HEK293T (cell line): ENCODE measurements around the gene DES.
A peak's percentile ranks its signal among the peaks of the same experiment; 100 is the strongest.
"Not testable (repeated sequence)": the region's sequence is repeated elsewhere in the genome, so short reads cannot be mapped to it uniquely, and the experiment has no call there.

Experiments used
- CTCF ChIA-PET: fragments of 350-600 bp; formaldehyde crosslinking; extraction: SDS; loops from one replicate; lab custom pipeline; 2021; ENCODE audit warnings: antibody characterized with exemption, inconsistent platforms; lab: Yijun Ruan, JAX
- POLR2A ChIA-PET: fragments of 350-600 bp; formaldehyde crosslinking; extraction: SDS; loops from one replicate; lab custom pipeline; 2020; ENCODE audit warnings: antibody characterized with exemption, inconsistent platforms; lab: Yijun Ruan, JAX
- DNase-seq: peaks from one replicate; pipeline ENCODE4 v3.0.0; 2012; ENCODE audit warnings: mixed read lengths; ENCODE audit errors: extremely low spot score
- ARNT ChIP-seq: fragments of 450-650 bp; IDR thresholded peaks from 2 replicates; pipeline ENCODE4 v1.6.1; 2017; ENCODE audit warnings: mild to moderate bottlenecking
- BHLHE40 ChIP-seq: fragments of 450-650 bp; IDR thresholded peaks from 2 replicates; pipeline ENCODE4 v1.6.1; 2016; ENCODE audit warnings: mild to moderate bottlenecking, moderate library complexity, borderline replicate concordance
- CTBP1 ChIP-seq: fragments of 450-650 bp; IDR thresholded peaks from 2 replicates; pipeline ENCODE4 v1.6.1; 2016; ENCODE audit warnings: borderline replicate concordance
- ELF4 ChIP-seq: fragments of 450-650 bp; IDR thresholded peaks from 2 replicates; pipeline ENCODE4 v1.6.1; 2017; ENCODE audit warnings: antibody characterized with exemption
- FOXA1 ChIP-seq: fragments of 450-650 bp; IDR thresholded peaks from 2 replicates; pipeline ENCODE4 v1.6.1; 2016; ENCODE audit warnings: mild to moderate bottlenecking
- FOXK2 ChIP-seq: fragments of 450-650 bp; IDR thresholded peaks from 2 replicates; pipeline ENCODE4 v1.6.1; 2016; ENCODE audit warnings: mild to moderate bottlenecking
- FOXM1 ChIP-seq: fragments of 450-650 bp; IDR thresholded peaks from 2 replicates; pipeline ENCODE4 v1.6.1; 2017; ENCODE audit warnings: mild to moderate bottlenecking, borderline replicate concordance
- HDGF ChIP-seq: fragments of 450-650 bp; IDR thresholded peaks from 2 replicates; pipeline ENCODE4 v1.6.1; 2017; ENCODE audit warnings: antibody characterized with exemption, borderline replicate concordance
- L3MBTL2 ChIP-seq: fragments of 450-650 bp; conservative IDR thresholded peaks from 2 replicates; pipeline ENCODE4 v1.6.1; 2016; ENCODE audit warnings: mild to moderate bottlenecking
- LEF1 ChIP-seq: fragments of 450-650 bp; IDR thresholded peaks from 2 replicates; pipeline ENCODE4 v1.6.1; 2017; ENCODE audit warnings: mild to moderate bottlenecking, borderline replicate concordance
- NFRKB ChIP-seq: fragments of 450-650 bp; IDR thresholded peaks from 2 replicates; pipeline ENCODE4 v1.6.1; 2016; ENCODE audit warnings: mild to moderate bottlenecking, moderate library complexity
- SP1 ChIP-seq: fragments of 450-650 bp; IDR thresholded peaks from 2 replicates; pipeline ENCODE4 v1.6.1; 2017
- SUZ12 ChIP-seq: fragments of 450-650 bp; IDR thresholded peaks from 2 replicates; pipeline ENCODE4 v1.6.1; 2016; ENCODE audit warnings: mild to moderate bottlenecking
- TARDBP ChIP-seq: fragments of 450-650 bp; IDR thresholded peaks from 2 replicates; pipeline ENCODE4 v1.6.1; 2016
- ZNF384 ChIP-seq: fragments of 450-650 bp; IDR thresholded peaks from 2 replicates; pipeline ENCODE4 v1.6.1; 2016
- TF ChIP-seq, protein P1 (sequence below): fragments of 450-650 bp; IDR thresholded peaks from 2 replicates; pipeline ENCODE4 v1.6.1; 2016

The DES gene

DNA sequence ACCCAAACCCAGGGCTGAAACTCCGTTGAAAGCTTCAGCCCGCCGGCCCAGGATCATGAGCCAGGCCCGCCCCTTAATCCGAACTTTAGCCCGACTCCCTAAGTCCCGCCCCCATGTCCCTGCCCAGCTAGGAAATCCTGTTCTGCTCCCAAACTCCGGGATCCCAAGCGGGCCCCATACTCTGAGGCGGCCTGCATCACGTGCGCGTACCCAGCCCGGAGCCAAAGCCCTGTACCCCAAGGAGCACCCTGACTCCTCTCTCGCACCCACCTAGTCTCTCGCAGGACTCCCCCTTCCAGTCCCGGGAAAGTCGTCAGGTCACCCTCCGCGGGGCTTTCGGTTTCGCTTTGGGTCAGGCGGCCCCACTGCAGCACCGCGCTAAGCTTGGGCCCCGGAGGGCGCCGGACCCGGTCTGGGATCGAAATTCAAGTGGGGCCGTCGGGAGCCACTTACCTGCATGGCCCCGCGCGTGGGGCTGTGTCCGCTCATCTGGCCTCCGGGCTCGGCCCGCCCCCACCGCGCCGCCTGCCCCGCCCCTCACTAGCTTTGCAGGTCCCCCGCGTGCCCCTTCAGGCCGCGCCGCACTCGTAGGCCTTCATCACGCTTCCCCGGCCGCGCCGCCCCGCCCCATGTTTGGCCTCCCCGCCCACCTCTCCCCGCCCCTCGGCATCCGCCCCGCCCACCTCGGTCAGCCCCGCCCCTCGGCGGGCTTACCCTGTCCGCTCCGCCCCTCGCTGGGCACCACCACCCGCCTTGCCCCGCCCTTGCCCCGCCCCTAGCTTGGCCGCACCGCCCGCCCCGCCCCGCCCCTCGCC lies 30.7 kb upstream of the DES start, which contains the start of gene DNPEP:
TSS of gene DNPEP (minus strand) at position 607 of the 815 bp plus-strand sequence. CDS start at position 489, 118 bp downstream.
- DNase-seq: peak; percentile 98
- CTCF ChIA-PET: interaction anchor here (1.1 to 2.3 kb wide), 4 partner anchors 15 to 287 kb away, joined by 3 to 8 read pairs (median 5); no protein-coding TSS in a partner anchor
- peak; percentile 44; the same call in 1 of the 2 replicates for TF ChIP-seq L3MBTL2
- no peak for TF ChIP-seq SP1
- POLR2A ChIA-PET: interaction anchor here (0.8 to 1.8 kb wide), 9 partner anchors 9 to 212 kb away, joined by 3 to 6 read pairs (median 3); partner anchors contain the start of genes GLB1L and STK16

DNA sequence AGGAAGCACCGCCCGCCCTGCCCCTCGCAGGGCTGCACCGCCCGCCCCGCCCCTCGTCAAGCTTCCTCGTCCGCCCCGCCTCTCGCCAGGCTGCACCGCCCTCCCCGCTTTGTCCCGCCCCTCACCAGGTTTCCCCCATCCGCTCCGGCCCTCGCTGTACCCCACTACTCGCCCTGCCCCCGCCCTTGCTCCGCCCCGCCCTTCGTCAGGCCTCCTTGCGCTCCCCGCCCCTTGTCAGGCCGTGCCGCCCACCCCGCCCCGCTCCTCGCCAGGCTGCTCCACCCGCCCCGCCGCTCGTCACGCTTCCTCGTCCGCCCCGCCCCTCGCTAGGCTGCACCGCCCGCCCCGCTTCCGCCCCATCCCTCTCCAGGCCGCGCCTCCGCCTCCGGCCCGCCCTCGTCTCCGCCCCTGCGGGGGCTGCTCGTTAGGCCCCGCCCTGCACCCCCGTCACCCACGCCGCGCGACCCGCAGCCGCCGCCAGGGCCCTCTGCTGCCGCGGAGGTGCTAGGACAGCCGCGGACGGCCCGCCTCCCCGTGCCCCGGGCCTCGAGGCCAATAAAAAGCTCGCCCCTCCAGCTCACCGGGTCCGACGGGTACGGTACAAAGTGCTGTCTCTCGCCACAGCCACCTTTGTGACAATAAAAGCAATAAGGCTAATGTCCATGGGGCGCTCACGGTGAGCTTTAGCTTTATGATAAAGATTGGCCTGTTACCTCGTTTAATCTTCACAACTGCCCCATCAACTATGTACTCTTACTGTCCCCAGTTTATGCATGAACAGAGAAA lies 29.9 kb upstream of the DES start:
- no peak for TF ChIP-seq NFRKB
- TF ChIP-seq ELF4: no peak
- no peak for TF ChIP-seq FOXK2
- TF ChIP-seq L3MBTL2: peak; percentile 45; the same call in 1 of the 2 replicates
- TF ChIP-seq FOXA1: no peak
- peak; percentile 64 for TF ChIP-seq SP1
- TF ChIP-seq TARDBP: peak; percentile 75
- CTCF ChIA-PET: interaction anchor here (0.6 to 2.3 kb wide), 15 partner anchors 9 to 379 kb away, joined by 3 to 8 read pairs (median 3); no protein-coding TSS in a partner anchor
- POLR2A ChIA-PET: interaction anchor here (0.7 to 1.8 kb wide), 12 partner anchors 10 to 213 kb away, joined by 3 to 6 read pairs (median 3); partner anchors contain the start of genes CNPPD1, GLB1L and STK16
- DNase-seq: peak; percentile 96

DNA sequence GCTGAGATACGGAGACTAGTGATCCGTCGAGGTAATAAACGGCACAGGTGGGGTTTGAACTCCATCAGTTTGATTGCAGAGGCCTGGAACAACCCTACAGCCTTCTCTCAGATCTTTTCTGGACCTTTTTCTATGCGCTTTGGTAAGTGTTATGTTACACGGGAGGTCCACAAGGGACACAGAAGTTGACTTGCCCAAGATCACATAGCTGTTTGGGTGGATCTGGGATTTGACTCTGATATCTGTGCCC lies 29.3 kb upstream of the DES start:
- TF ChIP-seq FOXA1: no peak
- no peak for TF ChIP-seq BHLHE40
- TF ChIP-seq NFRKB: no peak
- no peak for TF ChIP-seq FOXK2
- TF ChIP-seq HDGF: no peak
- no peak for TF ChIP-seq ELF4
- TF ChIP-seq TARDBP: no peak
- no peak for TF ChIP-seq FOXM1
- no peak for TF ChIP-seq L3MBTL2
- TF ChIP-seq SUZ12: no peak
- no peak for TF ChIP-seq CTBP1
- TF ChIP-seq ZNF384: no peak
- TF ChIP-seq, protein P1, sequence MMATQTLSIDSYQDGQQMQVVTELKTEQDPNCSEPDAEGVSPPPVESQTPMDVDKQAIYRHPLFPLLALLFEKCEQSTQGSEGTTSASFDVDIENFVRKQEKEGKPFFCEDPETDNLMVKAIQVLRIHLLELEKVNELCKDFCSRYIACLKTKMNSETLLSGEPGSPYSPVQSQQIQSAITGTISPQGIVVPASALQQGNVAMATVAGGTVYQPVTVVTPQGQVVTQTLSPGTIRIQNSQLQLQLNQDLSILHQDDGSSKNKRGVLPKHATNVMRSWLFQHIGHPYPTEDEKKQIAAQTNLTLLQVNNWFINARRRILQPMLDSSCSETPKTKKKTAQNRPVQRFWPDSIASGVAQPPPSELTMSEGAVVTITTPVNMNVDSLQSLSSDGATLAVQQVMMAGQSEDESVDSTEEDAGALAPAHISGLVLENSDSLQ: no peak
- no peak for TF ChIP-seq SP1
- TF ChIP-seq ARNT: no peak
- no peak for TF ChIP-seq LEF1
- DNase-seq: no peak
- ChIA-PET POLR2A (interaction anchor here (0.7 to 1.6 kb wide), 7 partner anchors 10 to 212 kb away, joined by 3 to 6 read pairs (median 3); partner anchors contain the start of gene CNPPD1), CTCF (interaction anchor here (0.6 to 2.3 kb wide), 14 partner anchors 8 to 380 kb away, joined by 3 to 8 read pairs (median 4); no protein-coding TSS in a partner anchor)

DNA sequence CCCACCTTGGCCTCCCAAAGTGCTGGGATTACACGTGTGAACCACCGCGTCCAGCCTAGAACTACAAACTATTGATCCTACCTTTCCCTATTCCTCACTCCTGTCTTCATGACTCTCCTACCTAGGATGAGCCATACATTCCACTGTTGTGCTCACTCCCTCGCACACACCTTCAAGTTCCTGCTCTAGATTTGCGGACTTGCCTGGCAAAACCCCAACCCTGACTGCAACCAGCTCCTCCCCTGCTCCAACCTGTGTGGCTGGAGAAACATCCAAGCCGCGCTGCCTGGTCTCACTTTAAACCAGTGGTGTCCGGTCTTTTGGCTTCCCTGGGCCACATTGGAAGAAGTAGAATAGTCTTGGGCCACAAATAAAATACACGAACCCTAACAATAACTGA lies 25.4 kb upstream of the DES start:
- CTCF ChIA-PET: interaction anchor here (0.7 to 0.9 kb wide), 2 partner anchors 11 to 41 kb away, joined by 3 to 4 read pairs; no protein-coding TSS in a partner anchor
- no peak for DNase-seq
- POLR2A ChIA-PET: interaction anchor here (0.7 kb wide), 1 partner anchor 96 kb away, joined by 5 read pairs; no protein-coding TSS in a partner anchor
- TF ChIP-seq, protein P1: no peak
- TF ChIP-seq FOXA1 (no peak), CTBP1 (no peak), SP1 (no peak), HDGF (no peak), FOXK2 (no peak), ZNF384 (no peak), SUZ12 (no peak), LEF1 (no peak), ELF4 (no peak), ARNT (no peak), TARDBP (no peak), BHLHE40 (no peak), NFRKB (no peak), FOXM1 (no peak), L3MBTL2 (no peak)

DNA sequence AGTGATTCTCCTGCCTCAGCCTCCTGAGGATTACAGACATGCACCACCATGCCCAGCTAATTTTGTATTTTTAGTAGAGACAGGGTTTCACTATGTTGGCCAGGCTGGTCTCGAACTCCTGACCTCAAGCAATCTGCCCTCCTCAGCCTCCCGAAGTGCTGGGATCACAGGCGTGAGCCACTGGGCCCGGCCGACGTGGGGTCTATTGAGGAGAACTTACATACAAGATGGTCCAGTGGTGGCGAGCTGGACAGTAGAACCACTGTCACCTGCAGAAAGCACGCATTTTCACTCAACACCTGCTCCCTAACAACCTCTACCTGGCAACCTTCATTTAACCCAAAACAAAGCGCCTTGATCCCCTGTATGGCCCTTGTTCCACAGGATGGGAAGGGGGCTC lies 23.1 kb upstream of the DES start:
- CTCF ChIA-PET: not testable (repeated sequence)

DNA sequence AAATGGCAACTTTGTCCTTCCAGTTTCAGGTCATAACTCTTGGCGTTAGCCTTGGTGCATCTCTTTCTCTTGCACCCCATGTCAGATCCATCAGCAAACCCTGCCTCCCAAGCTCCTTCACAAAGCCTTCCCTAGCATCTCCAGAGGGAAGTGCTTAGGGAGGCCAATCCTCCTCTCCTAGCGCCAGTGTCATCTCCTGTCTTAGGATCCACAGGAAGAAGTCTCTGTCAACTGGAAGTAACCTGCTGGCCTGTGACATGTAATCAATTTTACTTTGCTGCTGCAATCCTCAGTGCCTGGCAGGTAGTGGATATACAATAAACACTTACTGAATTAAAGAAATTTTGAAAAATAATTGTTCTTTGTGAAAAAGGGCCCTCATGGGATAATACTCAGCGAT lies 22.6 kb upstream of the DES start:
- POLR2A ChIA-PET: no interaction called here
- CTCF ChIA-PET: no interaction called here
- no peak for DNase-seq

More for the DNA sequence above, 23.1 kb upstream of the DES start:
- POLR2A ChIA-PET, DNase-seq: not testable (repeated sequence)

More for the DNA sequence above, 22.6 kb upstream of the DES start:
- no peak for TF ChIP-seq FOXK2
- no peak for TF ChIP-seq L3MBTL2
- TF ChIP-seq TARDBP: no peak
- TF ChIP-seq NFRKB: no peak
- TF ChIP-seq ZNF384: no peak
- TF ChIP-seq FOXA1: no peak
